GM10847 (cell line): ENCODE measurements around the gene NELFB.

ENCODE experiments used
- POLR2A ChIP-seq: IDR thresholded peaks from 2 replicates; pipeline ENCODE4 v1.6.1; 2011; ENCODE audit not compliant: insufficient read length; ENCODE audit errors: extremely low read depth

NELFB gene

DNA sequence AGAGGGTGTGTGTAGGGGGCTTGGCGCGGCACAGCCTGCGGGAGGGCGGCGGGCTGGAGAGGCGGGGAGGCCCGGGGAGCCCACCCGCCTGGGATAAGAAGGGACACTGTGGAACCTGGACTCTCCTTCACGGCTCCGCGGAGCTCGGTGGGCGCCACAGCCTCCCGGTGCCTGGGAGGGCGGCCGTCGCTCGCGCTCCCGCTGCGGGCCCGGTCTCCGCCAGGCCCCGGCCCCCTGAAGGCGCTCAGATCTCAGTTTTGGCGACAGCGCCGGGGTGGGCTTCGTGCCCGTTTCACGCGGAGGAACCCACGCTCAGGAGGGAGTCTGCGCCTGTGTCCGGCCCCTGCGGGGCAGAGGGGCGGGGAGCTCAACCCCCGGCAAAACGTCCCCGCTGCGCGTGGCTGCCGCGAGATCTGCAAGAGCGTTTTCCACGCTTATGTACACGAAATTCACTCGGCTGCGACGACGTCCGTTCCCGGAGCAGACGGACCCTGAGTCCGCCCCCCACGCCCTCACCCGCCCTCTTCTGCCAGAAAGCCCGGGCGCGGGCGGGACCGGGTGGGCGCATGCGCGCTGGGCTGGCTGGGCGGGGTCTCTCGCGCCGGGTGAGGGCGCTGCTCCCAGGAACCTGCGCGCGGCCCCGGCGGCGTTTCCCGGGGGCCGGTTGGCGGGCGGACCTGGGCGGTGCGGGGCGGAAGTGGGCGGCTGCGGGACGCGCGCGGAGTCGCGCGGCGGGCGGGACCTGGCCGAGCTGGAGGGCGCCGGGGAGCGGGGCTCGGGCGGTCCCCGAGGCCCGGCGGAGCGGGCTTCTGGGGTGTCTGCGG, at the start of gene NELFB:
NELFB (plus strand) TSS at position 704 of the 824 bp plus-strand sequence.
- peak; percentile 72 for TF ChIP-seq POLR2A

DNA sequence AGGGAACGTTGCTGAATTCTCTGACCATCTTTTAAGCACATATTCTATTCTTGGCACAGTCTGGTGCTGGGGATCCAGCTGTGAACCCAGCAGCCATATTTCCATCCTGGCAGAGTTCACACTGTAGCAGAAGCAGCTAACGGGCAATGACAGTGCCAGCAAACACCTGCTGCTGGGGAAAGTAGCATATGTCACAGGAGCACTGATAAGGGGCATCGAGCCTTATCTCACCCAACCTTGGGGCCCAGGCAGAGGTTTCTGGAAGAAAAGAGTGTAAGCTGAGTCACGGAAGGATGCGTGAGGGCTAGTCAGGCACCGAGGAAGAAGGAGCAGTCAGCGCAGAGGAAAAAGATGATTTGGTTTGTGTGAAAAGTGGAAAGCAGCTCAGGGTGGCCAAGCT, 48.5 kb upstream of the NELFB start:
- no peak for TF ChIP-seq POLR2A

DNA sequence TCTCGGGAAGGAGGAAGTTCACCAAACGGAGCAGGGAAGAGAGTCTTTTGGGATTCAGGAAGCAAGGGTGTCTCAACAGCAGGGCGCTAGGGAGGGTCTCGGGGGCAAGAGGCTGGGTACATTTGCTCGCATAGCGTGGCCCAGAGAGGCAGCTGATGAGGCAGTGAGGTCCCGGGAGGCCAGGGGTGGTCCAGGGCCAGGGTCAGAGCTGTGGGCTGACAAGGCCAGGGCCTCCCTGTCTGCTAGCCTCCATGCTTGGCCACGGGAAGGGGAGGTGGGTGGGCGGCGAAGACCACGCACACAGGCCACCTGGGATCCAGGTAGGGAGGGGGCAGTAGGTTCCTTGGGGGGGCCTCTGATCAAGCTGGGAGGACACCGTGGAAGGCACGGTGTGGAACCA, 43.6 kb upstream of the NELFB start:
- TF ChIP-seq POLR2A: no peak

DNA sequence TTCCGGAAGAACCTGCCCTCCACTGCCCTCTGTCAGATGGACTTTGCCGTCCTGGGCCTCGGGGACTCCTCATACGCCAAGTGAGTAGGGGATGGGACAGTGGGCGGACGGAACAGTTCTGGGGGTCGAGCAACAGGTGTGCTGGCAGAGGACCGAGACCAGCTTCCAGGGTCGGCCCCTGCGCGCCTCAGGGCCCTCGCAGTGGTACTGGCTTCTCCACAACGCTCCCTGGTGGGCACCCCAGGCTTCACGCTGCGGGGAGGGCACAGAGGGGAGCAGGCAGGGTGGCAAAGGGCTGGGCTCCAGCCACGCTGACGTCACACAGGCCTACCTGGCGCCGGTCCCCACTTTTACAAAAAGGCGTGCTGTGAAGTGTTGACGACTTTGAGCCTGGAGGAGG, 42.6 kb upstream of the NELFB start:
- no peak for TF ChIP-seq POLR2A

DNA sequence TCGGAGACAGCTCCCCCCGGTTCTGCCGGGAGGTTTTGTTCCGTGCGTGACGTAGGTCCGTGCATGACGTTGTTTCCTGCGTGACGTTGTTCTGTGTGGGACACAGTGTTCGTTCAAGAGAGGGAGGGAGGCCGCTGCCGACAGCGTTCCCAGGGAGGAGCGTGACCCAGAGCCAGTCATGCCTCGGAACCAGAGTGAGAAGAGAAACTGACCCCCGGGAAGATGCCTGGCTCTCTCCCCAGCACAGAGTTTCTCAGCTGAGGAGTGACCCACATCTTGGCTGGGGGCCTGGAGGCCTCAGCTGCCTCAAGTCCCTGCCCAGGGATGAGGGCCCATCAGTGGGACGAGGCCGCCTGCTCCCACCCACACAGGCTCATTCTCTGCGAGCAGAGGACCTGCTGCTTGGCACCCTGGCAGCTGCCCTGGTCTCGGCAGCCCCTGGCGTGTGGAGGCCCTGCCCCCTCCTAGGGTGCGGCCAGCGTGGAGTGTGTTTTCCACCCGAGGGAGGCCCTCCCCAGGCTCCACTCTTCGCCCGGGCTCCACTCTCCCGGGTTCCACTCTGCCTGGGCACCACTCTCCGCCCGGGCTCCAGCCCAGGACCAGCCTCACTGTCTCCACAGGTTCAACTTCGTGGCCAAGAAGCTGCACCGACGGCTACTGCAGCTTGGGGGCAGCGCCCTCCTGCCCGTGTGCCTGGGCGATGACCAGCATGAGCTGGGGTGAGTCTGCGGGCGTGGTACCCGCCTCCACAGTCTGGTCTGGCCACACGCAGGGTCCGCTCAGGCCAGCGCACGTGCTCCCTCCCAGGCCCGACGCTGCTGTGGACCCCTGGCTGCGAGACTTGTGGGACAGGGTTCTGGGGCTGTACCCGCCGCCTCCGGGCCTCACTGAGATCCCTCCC, 41.7 kb upstream of the NELFB start:
- TF ChIP-seq POLR2A: no peak

DNA sequence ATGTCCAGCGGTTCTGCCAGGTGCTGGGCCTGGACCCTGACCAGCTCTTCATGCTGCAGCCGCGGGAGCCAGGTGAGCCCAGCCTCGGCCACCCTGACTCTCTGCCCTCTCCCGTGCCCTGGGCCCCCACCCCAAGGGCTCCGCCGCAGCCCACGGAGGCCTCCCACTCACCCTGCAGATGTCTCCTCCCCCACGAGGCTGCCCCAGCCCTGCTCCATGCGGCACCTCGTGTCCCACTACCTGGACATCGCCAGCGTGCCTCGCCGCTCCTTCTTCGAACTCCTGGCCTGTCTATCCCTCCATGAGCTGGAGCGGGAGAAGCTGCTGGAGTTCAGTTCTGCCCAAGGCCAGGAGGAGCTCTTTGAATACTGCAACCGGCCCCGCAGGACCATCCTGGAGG, 40.5 kb upstream of the NELFB start:
- TF ChIP-seq POLR2A: no peak

DNA sequence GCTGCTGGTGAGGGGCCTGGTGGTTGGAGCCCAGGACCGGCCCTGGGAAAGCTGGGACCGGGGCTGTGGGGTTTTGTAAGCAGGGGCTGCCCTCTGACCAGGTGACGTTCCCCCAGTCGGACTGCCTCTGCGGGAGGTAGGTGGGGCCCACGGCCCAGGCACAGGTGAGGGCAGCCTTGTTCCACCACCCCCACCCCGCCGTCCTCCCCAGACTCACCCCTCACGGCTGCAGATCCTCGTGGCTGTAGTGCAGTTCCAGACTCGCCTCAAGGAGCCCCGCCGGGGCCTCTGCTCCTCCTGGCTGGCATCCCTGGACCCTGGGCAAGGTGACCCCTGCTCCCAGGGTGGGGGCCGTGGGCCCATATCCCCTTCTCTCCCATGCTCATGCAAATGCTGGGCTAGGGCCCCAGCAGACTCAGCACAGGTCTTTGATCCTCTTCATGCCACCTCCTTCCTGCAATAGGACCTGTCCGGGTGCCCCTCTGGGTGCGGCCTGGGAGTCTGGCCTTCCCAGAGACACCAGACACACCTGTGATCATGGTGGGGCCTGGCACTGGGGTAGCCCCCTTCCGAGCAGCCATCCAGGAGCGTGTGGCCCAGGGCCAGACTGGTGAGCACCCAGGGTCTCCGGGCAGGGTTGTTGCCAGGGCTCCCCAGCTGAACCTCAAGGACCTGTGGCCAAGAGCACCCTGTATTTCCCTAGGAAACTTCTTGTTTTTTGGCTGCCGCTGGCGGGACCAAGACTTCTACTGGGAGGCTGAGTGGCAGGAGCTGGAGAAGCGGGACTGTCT, 39.7 kb upstream of the NELFB start:
- TF ChIP-seq POLR2A: no peak

DNA sequence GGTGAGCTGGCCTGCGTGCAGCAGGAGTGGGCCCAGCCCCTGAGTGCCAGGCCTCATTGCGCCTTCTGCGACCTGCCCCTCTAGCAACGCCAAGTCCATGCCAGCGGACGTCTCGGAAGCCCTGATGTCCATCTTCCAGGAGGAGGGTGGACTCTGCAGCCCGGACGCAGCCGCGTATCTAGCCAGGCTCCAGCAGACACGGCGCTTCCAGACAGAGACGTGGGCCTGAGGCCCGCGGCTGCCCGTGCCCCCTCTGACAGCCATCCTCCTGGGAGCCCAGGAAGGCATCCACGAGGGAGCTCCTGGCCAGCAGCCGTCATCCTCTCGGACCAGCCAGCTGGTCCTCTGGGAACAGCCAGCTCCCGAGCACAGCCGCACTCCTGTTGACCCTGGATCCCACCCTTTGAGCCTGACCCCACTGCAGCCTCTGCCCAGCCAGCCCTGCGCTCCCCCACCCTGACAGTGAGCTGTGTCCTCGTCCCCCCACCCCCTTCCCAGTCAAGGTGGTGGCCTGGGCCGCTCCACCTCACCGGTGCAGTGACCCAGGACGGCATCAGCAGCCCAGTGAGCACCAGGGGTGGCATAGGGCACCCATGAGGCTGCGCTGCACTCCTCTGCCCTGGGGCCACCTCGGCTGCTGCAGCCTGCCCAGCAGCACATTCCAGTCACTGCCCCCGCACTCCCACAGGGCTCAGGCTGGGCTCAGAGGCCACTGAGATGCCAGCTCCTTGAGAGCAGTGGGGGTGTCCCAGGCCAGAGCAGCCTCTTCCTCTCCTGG, 38.8 kb upstream of the NELFB start:
- no peak for TF ChIP-seq POLR2A

DNA sequence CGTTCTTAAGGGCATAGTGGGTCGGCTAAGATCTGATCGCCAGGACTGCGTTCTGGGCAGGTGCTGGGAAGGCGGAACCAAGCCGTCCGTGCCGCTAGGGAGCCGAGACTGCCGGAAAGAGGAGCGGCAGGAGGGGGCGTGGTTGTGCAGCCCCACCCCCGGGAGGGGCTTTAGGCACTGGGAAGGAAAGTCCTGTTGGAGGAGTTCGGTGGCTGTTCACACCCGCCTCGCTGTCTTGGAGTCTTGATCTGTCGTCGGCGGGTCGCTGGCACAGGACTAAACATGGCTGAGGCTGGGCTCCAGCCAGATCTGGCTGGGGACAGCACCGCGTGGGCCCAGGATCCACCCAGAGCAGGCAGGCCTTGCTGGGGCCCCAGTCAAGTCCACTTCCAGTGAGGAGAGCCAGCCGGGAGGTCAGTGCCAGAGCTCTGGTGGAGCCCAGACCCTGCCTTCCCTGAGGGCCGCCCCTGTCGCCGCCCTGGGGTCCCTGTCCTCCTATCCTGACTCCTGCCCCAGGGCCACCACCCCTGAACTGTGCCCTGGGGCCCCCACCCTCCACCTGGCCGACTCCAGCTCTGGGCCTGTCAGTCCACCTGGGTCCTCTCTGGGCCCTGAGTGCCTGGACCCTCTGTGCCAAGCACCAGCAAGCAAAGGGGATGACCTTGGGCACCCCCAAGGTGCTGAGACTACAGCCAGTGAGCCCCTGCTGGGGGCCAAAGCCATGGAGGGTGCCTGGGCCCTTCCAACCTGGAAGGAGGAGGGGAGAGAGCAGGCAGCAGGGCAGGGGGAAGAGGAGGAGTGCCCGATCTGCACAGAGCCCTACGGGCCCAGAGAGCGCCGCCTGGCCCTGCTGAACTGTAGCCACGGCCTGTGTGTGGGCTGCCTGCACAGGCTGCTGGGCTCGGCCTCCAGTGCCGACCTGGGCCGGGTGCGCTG, 37.6 kb upstream of the NELFB start:
- no peak for TF ChIP-seq POLR2A

DNA sequence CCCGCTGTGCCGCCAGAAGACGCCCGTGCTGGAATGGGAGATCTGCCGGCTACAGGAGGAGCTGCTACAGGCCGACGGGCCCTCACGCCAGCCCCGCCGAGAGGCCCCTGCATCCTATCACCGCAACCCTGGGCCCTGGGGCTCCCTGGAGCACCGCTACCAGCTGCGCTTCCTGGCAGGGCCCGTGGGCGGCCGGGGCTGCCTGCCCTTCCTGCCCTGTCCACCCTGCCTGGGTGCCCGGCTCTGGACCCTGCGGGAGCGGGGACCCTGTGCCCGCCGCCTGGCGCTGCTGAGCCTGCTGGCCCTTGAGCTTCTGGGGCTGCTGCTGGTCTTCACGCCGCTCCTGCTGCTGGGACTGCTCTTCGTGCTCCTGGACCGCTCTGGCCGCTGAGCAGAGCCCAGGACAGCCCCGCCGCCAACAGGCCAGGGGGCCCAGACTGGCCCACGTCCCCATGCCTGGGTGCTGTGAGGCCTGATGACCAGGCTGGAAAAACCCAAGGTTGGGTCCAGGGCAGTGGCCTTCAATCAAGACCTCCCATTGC, 36.8 kb upstream of the NELFB start:
- no peak for TF ChIP-seq POLR2A

DNA sequence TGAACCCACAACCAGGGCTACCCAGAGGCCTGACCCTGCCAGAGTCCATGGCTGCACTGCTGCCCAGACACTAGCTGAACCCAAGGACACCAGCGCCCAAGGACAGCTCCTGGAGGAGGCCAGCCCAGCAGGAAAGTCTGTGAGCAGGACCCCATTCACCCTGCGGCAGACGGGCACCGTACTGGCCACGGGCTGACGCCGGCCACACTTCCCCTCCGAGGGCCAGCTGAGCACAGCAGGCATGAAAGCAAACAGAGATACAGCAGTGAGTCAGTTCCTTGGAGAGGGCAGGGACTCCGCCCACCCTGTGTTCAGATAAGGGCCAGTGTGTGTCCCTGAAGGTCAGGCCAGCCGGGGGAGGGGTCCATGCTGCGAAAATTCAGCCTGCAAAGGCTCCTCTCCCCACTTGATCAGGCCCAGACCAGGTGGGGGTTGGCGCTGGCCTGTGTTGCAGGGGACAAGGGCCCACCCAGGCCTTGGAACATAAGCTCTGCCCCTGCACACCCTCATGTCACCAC, 36.3 kb upstream of the NELFB start:
- TF ChIP-seq POLR2A: no peak

DNA sequence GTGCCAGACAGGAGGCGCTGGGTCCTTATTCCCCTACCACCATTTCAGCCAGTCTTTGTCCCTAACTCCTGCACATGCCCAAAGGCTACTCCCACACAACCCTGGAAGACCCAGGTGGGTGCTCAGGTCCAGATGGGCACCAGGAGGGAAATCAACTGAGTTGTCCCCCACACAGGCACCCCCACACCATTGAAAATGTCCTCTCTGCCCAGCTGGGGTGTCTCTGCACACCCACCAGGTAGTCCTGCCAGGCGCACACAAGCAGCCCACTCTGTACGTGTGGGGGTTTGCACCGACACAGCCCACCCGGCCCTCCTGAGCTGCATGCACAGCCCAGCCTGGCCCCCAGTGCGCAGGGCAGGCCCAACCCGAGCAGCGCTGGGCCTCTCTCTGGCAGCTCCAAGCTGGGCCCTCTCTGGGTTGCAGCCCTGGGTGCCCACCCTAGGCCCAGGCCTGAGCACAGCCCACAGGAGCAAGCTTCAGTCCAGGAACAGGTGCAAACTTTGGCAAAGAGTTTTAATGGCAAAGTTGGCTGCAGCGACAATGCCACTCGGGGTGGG, 35.3 kb upstream of the NELFB start:
- no peak for TF ChIP-seq POLR2A
